Tibial nerve (tissue), 4 donors: Measurements from ENCODE around the gene AFG3L2. TPM values are rescaled to one million over a fixed set of nuclear protein-coding genes. Genes with fewer than 3 reads are reported as not detected.
"Not testable (repeated sequence)": the region's sequence is repeated elsewhere in the genome, so short reads cannot be mapped to it uniquely, and the experiment has no call there.

Experiments
- DNase-seq, 2 donors: peaks; one replicate each; pipeline ENCODE4 v3.0.0-alpha.2; 2019; ENCODE audit warnings: low spot score in 2 of 2
- H3K27ac ChIP-seq, 4 donors: fragments of 200-600 bp; sonication (generic) in 3 of 4; one replicate each; pipeline ENCODE4 v1.5.1; 2017 to 2019; ENCODE audit warnings: mild to moderate bottlenecking in 1 of 4
- H3K27me3 ChIP-seq, 2 donors: fragments of 200-600 bp; sonication (generic) in 1 of 2; one replicate each; pipeline versions ENCODE4 v1.5.1 to v1.6.0; 2017 to 2019
- H3K36me3 ChIP-seq, 3 donors: fragments of 200-600 bp; sonication (generic); one replicate each; pipeline ENCODE4 v1.5.1; 2018 to 2019
- H3K4me1 ChIP-seq, 4 donors: fragments of 200-600 bp; sonication (generic) in 3 of 4; one replicate each; pipeline ENCODE4 v1.5.1; 2017 to 2019
- H3K4me3 ChIP-seq, 4 donors: fragments of 200-600 bp; sonication (generic) in 3 of 4; one replicate each; pipeline ENCODE4 v1.5.1; 2017 to 2019; ENCODE audit warnings: mild to moderate bottlenecking in 1 of 4, moderate library complexity in 1 of 4
- H3K9me3 ChIP-seq, 4 donors: fragments of 200-600 bp; sonication (generic) in 3 of 4; one replicate each; pipeline ENCODE4 v1.5.1; 2017 to 2019
- EP300 ChIP-seq, 2 donors: sonication (generic); formaldehyde crosslinking; IDR thresholded peaks; one replicate each; pipeline ENCODE4 v1.6.1; 2017; ENCODE audit warnings: antibody characterized with exemption in 2 of 2, mild to moderate bottlenecking in 1 of 2
- POLR2A ChIP-seq, 2 donors: fragments of 450-650 bp; IDR thresholded peaks; one replicate each; pipeline ENCODE4 v1.6.1; 2017; ENCODE audit warnings: antibody characterized with exemption in 2 of 2, mild to moderate bottlenecking in 2 of 2, moderate library complexity in 2 of 2
- WGBS, 2 donors: methylation state at CpG; one replicate each; pipeline ENCODE4 v1.1.5; 2018; 5-methylcytosine and 5-hydroxymethylcytosine counted together
- total RNA-seq, 4 donors: library from RNA; depleted of rRNA; stranded (reverse); fragments of >200 nt; gene quantifications; one replicate each; pipeline ENCODE4 v1.1.0, GENCODE V29; 2016
- TF ChIP-seq, protein P1 (sequence below), 5 experiments: fragments of 200-600 bp in 3 of 5; fragments of 450-650 bp in 2 of 5; sonication (generic) in 3 of 5; IDR thresholded peaks; one replicate each; pipeline ENCODE4 v1.5.1; 2016 to 2019; ENCODE audit warnings: antibody characterized with exemption in 5 of 5, mild to moderate bottlenecking in 3 of 5, moderate library complexity in 2 of 5

Gene AFG3L2
- total RNA-seq, 4 donors from 2014 or later, result 35.7 to 54.8 (median 42.5) TPM

GRCh38 chr18:12391487-12392165 is 14.6 kb upstream of the AFG3L2 start:
- Histone ChIP-seq H3K9me3 (no peaks in the 10 kb centered on the region), H3K27me3 (no peaks in the 10 kb centered on the region), H3K27ac (peak overlapping the region in 2 of 4 donors; percentile 57 to 62), H3K36me3 (no peaks in the 10 kb centered on the region), H3K4me1 (peaks cover 0 to 6% (median 0%) of the 10 kb centered on the region in 4 donors), H3K4me3 (no peak overlapping the region)
- DNase-seq, result peak in 1 of 2 donors; percentile 73
- WGBS, 2 donors, result 12 to 14% methylated on average over 9 of the region's 9 CpGs
- peak in 1 of 2 donors; percentile 38 for TF ChIP-seq EP300 (IDR thresholded peaks at IDR 0.05)
- peak in 1 of 2 donors; percentile 10 for TF ChIP-seq POLR2A (IDR thresholded peaks at IDR 0.05)
- TF ChIP-seq, protein P1, sequence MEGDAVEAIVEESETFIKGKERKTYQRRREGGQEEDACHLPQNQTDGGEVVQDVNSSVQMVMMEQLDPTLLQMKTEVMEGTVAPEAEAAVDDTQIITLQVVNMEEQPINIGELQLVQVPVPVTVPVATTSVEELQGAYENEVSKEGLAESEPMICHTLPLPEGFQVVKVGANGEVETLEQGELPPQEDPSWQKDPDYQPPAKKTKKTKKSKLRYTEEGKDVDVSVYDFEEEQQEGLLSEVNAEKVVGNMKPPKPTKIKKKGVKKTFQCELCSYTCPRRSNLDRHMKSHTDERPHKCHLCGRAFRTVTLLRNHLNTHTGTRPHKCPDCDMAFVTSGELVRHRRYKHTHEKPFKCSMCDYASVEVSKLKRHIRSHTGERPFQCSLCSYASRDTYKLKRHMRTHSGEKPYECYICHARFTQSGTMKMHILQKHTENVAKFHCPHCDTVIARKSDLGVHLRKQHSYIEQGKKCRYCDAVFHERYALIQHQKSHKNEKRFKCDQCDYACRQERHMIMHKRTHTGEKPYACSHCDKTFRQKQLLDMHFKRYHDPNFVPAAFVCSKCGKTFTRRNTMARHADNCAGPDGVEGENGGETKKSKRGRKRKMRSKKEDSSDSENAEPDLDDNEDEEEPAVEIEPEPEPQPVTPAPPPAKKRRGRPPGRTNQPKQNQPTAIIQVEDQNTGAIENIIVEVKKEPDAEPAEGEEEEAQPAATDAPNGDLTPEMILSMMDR (IDR thresholded peaks at IDR 0.05), result peak; percentile 78 to 89 (median 87)

DNA sequence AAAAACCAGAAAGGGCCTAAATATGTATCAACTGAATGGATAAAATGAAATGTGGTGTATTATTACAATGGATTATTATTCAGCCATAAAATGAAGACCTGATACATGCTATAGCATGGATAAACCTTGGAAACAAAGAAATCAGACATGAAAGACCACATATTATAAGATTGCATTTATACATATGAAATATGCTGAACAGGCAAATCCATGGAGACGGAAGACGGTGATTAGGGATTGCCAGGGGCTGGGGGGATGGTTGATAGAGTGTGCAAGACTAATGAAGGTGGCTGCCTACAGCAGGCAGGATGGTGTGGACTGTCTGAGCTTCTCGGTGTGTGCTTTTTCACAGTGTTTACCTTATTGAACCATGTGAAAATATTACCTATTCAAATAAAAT is 11.4 kb upstream of the AFG3L2 start:
- Histone ChIP-seq H3K27me3 (no peaks in the 10 kb centered on the region), H3K27ac (no peak overlapping the region), H3K9me3 (no peaks in the 10 kb centered on the region), H3K4me3 (no peak overlapping the region), H3K36me3 (no peaks in the 10 kb centered on the region), H3K4me1 (peaks cover 0 to 6% (median 0%) of the 10 kb centered on the region in 4 donors)
- no peak for DNase-seq
- no peak for TF ChIP-seq POLR2A (IDR thresholded peaks at IDR 0.05)
- TF ChIP-seq, protein P1 (IDR thresholded peaks at IDR 0.05), result no peak
- TF ChIP-seq EP300 (IDR thresholded peaks at IDR 0.05), result no peak
- 70 to 77% methylated on average over 3 of the region's 3 CpGs for WGBS, 2 donors

- Histone ChIP-seq H3K27me3 (no peaks in the 10 kb centered on the region), H3K27ac (no peak overlapping the region), H3K4me1 (no peaks in the 10 kb centered on the region), H3K4me3 (no peak overlapping the region), H3K9me3 (peaks cover 0 to 11% (median 0%) of the 10 kb centered on the region in 4 donors), H3K36me3 (no peaks in the 10 kb centered on the region)
- WGBS, 2 donors, result 55 to 56% methylated on average over 2 of the region's 2 CpGs
- TF ChIP-seq, protein P1 (IDR thresholded peaks at IDR 0.05), result no peak
- TF ChIP-seq POLR2A (IDR thresholded peaks at IDR 0.05) (no peak), EP300 (IDR thresholded peaks at IDR 0.05) (no peak)
- DNase-seq, result no peak
Measured at GRCh38 chr18:12384261-12384660, 7.2 kb upstream of the AFG3L2 start.

DNA sequence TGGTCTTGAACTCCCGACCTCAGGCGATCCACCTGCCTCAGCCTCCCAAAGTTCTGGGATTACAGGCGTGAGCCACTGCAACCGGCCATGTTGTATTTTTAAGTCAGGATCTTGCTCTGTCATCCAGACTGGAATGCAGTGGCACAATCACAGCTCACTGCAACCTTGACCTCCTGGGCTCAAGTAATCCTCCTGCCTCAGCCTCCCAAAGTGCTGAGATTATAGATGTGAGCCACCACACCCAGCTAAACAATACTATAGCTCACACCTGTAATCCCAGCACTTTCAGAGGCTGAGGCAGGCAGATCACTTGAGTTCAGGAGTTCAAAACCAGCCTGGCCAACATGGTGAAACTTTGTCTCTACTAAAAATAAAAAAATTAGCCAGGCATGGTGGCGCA is 6.7 kb upstream of the AFG3L2 start:
- not testable (repeated sequence) for H3K27me3 ChIP-seq, H3K36me3 ChIP-seq, H3K27ac ChIP-seq, H3K4me1 ChIP-seq, DNase-seq, H3K4me3 ChIP-seq
- H3K9me3 ChIP-seq, result peaks cover 0 to 11% (median 0%) of the 10 kb centered on the region in 4 donors
- WGBS, 2 donors, result 82 to 89% methylated on average over 5 of the region's 5 CpGs

DNA sequence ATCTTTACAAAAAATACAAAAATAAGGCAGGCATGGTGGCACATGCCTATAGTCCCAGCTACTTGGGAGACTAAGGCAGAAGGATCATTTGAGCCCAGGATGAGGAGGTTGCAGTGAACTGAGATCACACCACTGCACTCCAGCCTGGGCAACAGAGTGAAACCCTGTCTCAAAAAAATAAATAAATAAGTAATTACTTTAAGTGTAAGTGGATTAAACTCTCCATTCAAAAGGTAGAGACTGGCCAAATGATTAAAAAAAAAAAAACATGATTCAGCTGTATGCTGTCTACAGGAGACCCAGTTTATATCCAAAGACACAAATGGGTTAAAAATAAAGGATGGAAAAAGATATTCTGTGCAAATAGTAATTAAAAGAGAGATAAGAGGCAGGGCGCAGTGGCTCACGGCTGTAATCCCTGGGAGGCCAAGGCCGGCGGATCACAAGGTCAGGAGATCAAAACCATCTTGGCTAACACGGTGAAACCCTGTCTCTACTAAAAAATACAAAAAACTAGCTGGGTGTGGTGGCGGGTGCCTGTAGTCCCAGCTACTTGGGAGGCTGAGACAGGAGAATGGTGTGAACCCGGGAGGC is 5.3 kb upstream of the AFG3L2 start:
- WGBS, 2 donors, result 87 to 89% methylated on average over 7 of the region's 7 CpGs
- H3K9me3 ChIP-seq, result peaks cover 0 to 11% (median 0%) of the 10 kb centered on the region in 4 donors
- DNase-seq, H3K4me3 ChIP-seq, H3K27me3 ChIP-seq, H3K27ac ChIP-seq, H3K4me1 ChIP-seq, H3K36me3 ChIP-seq: not testable (repeated sequence)

- not testable (repeated sequence) for H3K27me3 ChIP-seq, DNase-seq, H3K36me3 ChIP-seq
- H3K4me3 ChIP-seq, result peak overlapping the region in 1 of 4 donors; percentile 80
- H3K9me3 ChIP-seq, result peaks cover 0 to 11% (median 0%) of the 10 kb centered on the region in 4 donors
- peaks cover 0 to 38% (median 21%) of the 10 kb centered on the region in 4 donors for H3K4me1 ChIP-seq
- WGBS, 2 donors, result 71 to 78% methylated on average over 5 of the region's 5 CpGs
- H3K27ac ChIP-seq, result peak overlapping the region in 3 of 4 donors; percentile 84 to 100 (median 94)
Measured at GRCh38 chr18:12378198-12378558, 1.2 kb upstream of the AFG3L2 start.
